Brain microvascular endothelial cell (primary cell): ENCODE data around the gene PDE6D.

Source experiments
- DNase-seq: peaks from one replicate; pipeline ENCODE4 v3.0.0-alpha.2; 2020
- H3K27ac ChIP-seq: fragments of 250-450 bp; sonication (Bioruptor Pico); 2 replicates; pipeline ENCODE4 v1.5.1; 2020; ENCODE audit warnings: mild to moderate bottlenecking, moderate library complexity
- H3K27me3 ChIP-seq: fragments of 250-450 bp; sonication (Bioruptor Pico); replicated peaks from 2 replicates; pipeline ENCODE4 v1.5.1; 2020; ENCODE audit warnings: mild to moderate bottlenecking
- H3K36me3 ChIP-seq: fragments of 250-450 bp; sonication (Bioruptor Pico); replicated peaks from 2 replicates; pipeline ENCODE4 v1.5.1; 2020; ENCODE audit warnings: mild to moderate bottlenecking
- H3K4me3 ChIP-seq: 2 replicates; pipeline ENCODE4 v1.5.1; 2011; ENCODE audit warnings: low read depth, mild to moderate bottlenecking, control low read depth, low read length, moderate library complexity
- CTCF ChIP-seq: IDR thresholded peaks from 2 replicates; pipeline ENCODE4 v1.5.1; 2011; ENCODE audit warnings: low read depth, mild to moderate bottlenecking, moderate library complexity, low read length, control low read depth, inconsistent platforms; ENCODE audit errors: missing control alignments
- in situ Hi-C: cut with HindIII; loops from 2 replicates; pipeline ENCODE4 v1.10.0; 2017; ENCODE audit warnings: low sequenced_read_pairs, low pct_ligation_motif_present

PDE6D gene

GRCh38 chr2:231709981-231710798 is 70.9 kb downstream of the PDE6D start:
- TF ChIP-seq CTCF = peak; percentile 64
- peak; percentile 53 for DNase-seq
- H3K27ac ChIP-seq = peak overlapping the region; percentile 79
- in situ Hi-C loops = no loop called here
- H3K27me3 ChIP-seq = no peaks in the 10 kb centered on the region
- H3K36me3 ChIP-seq = peaks cover 16% of the 10 kb centered on the region
- peak overlapping the region; percentile 82 for H3K4me3 ChIP-seq

GRCh38 chr2:231709636-231709980 is 71.5 kb downstream of the PDE6D start:
- H3K27ac ChIP-seq = peak overlapping the region; percentile 79
- H3K36me3 ChIP-seq = peaks cover 16% of the 10 kb centered on the region
- TF ChIP-seq CTCF = no peak
- no peaks in the 10 kb centered on the region for H3K27me3 ChIP-seq
- DNase-seq = no peak
- H3K4me3 ChIP-seq = peak overlapping the region; percentile 80
- in situ Hi-C loops = no loop called here

- in situ Hi-C loops = no loop called here
- Histone ChIP-seq H3K4me3 (peak overlapping the region; percentile 80), H3K27ac (peak overlapping the region; percentile 79), H3K27me3 (no peaks in the 10 kb centered on the region), H3K36me3 (peaks cover 16% of the 10 kb centered on the region)
- no peak for TF ChIP-seq CTCF
- peak; percentile 16 for DNase-seq
Observed at GRCh38 chr2:231708773-231709635, 72.1 kb downstream of the PDE6D start.

- DNase-seq = peak; percentile 99
- TF ChIP-seq CTCF = no peak
- in situ Hi-C loops = no loop called here
- Histone ChIP-seq H3K4me3 (peak within 1 kb of the TSS; percentile 80), H3K36me3 (peaks cover 13% of the 10 kb centered on the region), H3K27me3 (no peaks in the 10 kb centered on the region), H3K27ac (peak within 1 kb of the TSS; percentile 98)
Observed at GRCh38 chr2:231707927-231708772, 72.9 kb downstream of the PDE6D start, which contains the start of gene PTMA. PTMA (plus strand) TSS chr2:231708525; CDS start chr2:231708707, 182 bp downstream.

GRCh38 chr2:231707625-231707926 is 73.5 kb downstream of the PDE6D start:
- H3K27me3 ChIP-seq = no peaks in the 10 kb centered on the region
- peaks cover 13% of the 10 kb centered on the region for H3K36me3 ChIP-seq
- peak overlapping the region; percentile 98 for H3K27ac ChIP-seq
- no peak for TF ChIP-seq CTCF
- in situ Hi-C loops = no loop called here
- DNase-seq = no peak
- peak overlapping the region; percentile 56 for H3K4me3 ChIP-seq
